Progenitor cell of endocrine pancreas (in vitro differentiated cells): ENCODE measurements around the gene DNAJC16. TPM values are rescaled to one million over a fixed set of nuclear protein-coding genes. Genes with fewer than 3 reads are reported as not detected.
A peak's percentile ranks its signal among the peaks of the same experiment; 100 is the strongest.
"Not testable (repeated sequence)": the region's sequence is repeated elsewhere in the genome, so short reads cannot be mapped to it uniquely, and the experiment has no call there.

Experiments used
- DNase-seq: peaks from one replicate; pipeline ENCODE4 v3.0.0; 2021; ENCODE audit warnings: low spot score; ENCODE audit not compliant: unreplicated experiment
- H3K27ac Mint-ChIP-seq: 2 replicates; pipeline ENCODE4 v1.8.0; 2021; ENCODE audit warnings: mild to moderate bottlenecking, moderate library complexity, mixed read lengths
- H3K27me3 Mint-ChIP-seq: 2 replicates; pipeline ENCODE4 v1.8.0; 2021; ENCODE audit warnings: mixed read lengths
- H3K36me3 Mint-ChIP-seq: 2 replicates; pipeline ENCODE4 v1.8.0; 2022; ENCODE audit warnings: mixed read lengths; ENCODE audit not compliant: insufficient read depth
- H3K4me1 Mint-ChIP-seq: 2 replicates; pipeline ENCODE4 v1.8.0; 2021; ENCODE audit warnings: low read depth, mixed read lengths
- H3K4me3 Mint-ChIP-seq: 2 replicates; pipeline ENCODE4 v1.8.0; 2021; ENCODE audit warnings: low read depth, mild to moderate bottlenecking, moderate library complexity, mixed read lengths
- H3K9me3 Mint-ChIP-seq: 2 replicates; pipeline ENCODE4 v1.8.0; 2021; ENCODE audit warnings: low read depth, mixed read lengths
- total RNA-seq: library from RNA; stranded (reverse); gene quantifications from 2 replicates; pipeline ENCODE4 v1.2.1, GENCODE V29; 2021
- TF ChIP-seq, protein P1 (sequence below): fragments of 200-600 bp; sonication (generic); IDR thresholded peaks from one replicate; pipeline ENCODE4 v1.5.0; 2021; ENCODE audit warnings: antibody characterized with exemption, mild to moderate bottlenecking; ENCODE audit not compliant: unreplicated experiment

The DNAJC16 gene
- total RNA-seq, 1 donor from 2014 or later, result 37.7 TPM

GRCh38 chr1:15598436-15598835, 71.8 kb downstream of the DNAJC16 start:
- H3K9me3 Mint-ChIP-seq, result no peaks in the 10 kb centered on the region
- TF ChIP-seq, protein P1, sequence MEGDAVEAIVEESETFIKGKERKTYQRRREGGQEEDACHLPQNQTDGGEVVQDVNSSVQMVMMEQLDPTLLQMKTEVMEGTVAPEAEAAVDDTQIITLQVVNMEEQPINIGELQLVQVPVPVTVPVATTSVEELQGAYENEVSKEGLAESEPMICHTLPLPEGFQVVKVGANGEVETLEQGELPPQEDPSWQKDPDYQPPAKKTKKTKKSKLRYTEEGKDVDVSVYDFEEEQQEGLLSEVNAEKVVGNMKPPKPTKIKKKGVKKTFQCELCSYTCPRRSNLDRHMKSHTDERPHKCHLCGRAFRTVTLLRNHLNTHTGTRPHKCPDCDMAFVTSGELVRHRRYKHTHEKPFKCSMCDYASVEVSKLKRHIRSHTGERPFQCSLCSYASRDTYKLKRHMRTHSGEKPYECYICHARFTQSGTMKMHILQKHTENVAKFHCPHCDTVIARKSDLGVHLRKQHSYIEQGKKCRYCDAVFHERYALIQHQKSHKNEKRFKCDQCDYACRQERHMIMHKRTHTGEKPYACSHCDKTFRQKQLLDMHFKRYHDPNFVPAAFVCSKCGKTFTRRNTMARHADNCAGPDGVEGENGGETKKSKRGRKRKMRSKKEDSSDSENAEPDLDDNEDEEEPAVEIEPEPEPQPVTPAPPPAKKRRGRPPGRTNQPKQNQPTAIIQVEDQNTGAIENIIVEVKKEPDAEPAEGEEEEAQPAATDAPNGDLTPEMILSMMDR, result no peak
- no peaks in the 10 kb centered on the region for H3K36me3 Mint-ChIP-seq
- peaks cover 11% of the 10 kb centered on the region for H3K27me3 Mint-ChIP-seq
- no peak for DNase-seq
- no peak overlapping the region for H3K4me3 Mint-ChIP-seq
- H3K27ac Mint-ChIP-seq, result no peak overlapping the region
- H3K4me1 Mint-ChIP-seq, result peaks cover 7% of the 10 kb centered on the region

DNA sequence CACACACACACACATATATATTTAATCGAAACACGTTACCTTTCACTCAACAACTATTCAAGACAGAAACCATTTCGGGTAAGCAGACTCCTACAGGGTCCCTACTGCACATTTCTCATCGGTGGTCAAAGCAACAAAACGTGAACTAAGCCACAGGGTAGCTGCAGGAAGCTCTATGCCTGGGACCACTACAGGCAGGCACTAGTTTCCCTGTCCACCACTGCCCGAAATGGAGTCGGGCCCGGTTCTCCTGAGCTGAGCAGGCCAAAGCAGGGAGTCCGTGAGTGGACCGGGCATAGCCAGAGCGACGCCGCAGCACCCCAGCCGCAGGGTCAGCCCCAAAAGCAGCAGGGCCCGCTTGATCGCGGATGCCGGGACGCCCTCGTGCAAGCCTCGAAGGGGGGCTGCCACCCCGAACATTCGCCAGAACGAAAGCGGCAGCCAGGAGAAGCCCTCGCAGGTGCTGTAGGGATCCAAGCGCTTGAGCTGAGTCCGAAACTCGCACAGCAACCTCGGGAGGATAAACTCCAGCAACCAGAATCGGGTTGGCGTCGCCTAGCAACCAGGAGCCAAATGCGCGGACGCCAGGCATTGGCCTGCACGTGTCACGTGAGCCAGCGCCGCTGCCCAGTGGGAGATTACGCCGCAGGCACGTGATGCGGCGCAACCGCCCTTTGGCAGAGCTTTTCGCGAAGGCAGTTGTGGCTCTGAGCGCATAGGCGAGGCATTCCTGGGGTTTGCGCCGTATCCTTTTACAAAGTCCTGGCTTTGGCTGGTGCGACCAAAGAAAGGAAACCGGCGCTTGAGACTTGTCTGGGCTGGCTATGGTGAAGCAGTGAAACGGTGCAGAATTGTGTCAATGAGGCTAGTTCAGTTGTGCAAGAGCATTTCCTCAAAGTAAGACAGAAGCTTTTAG, 76.7 kb downstream of the DNAJC16 start:
- H3K27me3 Mint-ChIP-seq, result no peaks in the 10 kb centered on the region
- H3K36me3 Mint-ChIP-seq, result no peaks in the 10 kb centered on the region

GRCh38 chr1:15603966-15604282, 77.3 kb downstream of the DNAJC16 start:
- H3K36me3 Mint-ChIP-seq, DNase-seq, H3K27me3 Mint-ChIP-seq, H3K9me3 Mint-ChIP-seq: not testable (repeated sequence)
- peak overlapping the region; percentile 73 for H3K27ac Mint-ChIP-seq
- peaks cover 19% of the 10 kb centered on the region for H3K4me1 Mint-ChIP-seq
- H3K4me3 Mint-ChIP-seq, result peak overlapping the region; percentile 83

More for the DNA sequence above, 76.7 kb downstream of the DNAJC16 start:
- Mint-ChIP-seq H3K9me3 (peaks cover 4% of the 10 kb centered on the region), H3K4me1 (peaks cover 19% of the 10 kb centered on the region), H3K4me3 (peak overlapping the region; percentile 83), H3K27ac (peak overlapping the region; percentile 73)
- peak; percentile 81 for DNase-seq
- TF ChIP-seq, protein P1, result no peak

DNA sequence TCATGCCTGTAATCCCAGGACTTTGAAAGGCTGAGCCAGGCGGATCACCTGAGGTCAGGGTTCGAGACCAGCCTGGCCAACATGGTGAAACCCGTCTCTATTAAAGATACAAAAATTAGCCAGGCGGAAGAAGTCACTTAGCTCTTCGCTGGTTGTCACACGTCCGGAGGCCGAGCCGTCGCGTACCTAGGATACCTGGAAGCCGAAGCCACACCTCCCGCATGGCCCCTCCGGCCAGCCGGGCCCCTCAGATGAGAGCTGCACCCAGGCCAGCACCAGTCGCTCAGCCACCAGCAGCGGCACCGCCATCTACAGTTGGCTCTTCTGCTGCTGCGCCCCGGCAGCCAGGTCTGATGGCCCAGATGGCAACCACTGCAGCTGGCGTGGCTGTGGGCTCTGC, 77.8 kb downstream of the DNAJC16 start:
- not testable (repeated sequence) for H3K9me3 Mint-ChIP-seq, H3K27ac Mint-ChIP-seq
- peaks cover 19% of the 10 kb centered on the region for H3K4me1 Mint-ChIP-seq

GRCh38 chr1:15605398-15606383, 79.0 kb downstream of the DNAJC16 start:
- Mint-ChIP-seq H3K4me1 (peaks cover 19% of the 10 kb centered on the region), H3K4me3 (no peak overlapping the region), H3K27ac (no peak overlapping the region), H3K36me3 (no peaks in the 10 kb centered on the region), H3K27me3 (no peaks in the 10 kb centered on the region), H3K9me3 (peaks cover 4% of the 10 kb centered on the region)
- TF ChIP-seq, protein P1, result no peak
- no peak for DNase-seq

More for the DNA sequence above, 77.8 kb downstream of the DNAJC16 start:
- H3K4me3 Mint-ChIP-seq, result peak overlapping the region; percentile 83
- not testable (repeated sequence) for H3K36me3 Mint-ChIP-seq, DNase-seq, H3K27me3 Mint-ChIP-seq

DNA sequence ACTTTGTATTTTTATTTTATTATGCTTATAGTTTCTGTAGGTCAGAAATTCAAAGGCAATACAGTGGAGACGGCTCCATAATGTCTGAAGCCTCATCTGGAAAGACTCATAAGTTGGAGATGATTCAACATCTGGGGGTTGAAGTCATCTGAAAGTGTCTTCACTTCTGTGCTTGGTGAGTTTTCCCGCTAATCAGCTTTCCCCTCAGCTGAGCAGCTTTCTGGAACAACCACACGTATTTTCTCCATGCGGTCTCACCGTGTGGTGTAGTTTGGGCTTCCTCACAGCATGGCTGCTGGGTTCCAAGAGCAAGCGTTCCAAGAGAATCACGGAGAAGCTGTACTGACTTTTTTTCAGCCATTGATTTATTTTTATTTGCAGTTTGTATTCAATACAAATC, 83.0 kb downstream of the DNAJC16 start:
- H3K4me3 Mint-ChIP-seq, result no peak overlapping the region
- H3K27me3 Mint-ChIP-seq, result no peaks in the 10 kb centered on the region
- H3K36me3 Mint-ChIP-seq, result no peaks in the 10 kb centered on the region
- H3K27ac Mint-ChIP-seq, result no peak overlapping the region
- peaks cover 13% of the 10 kb centered on the region for H3K4me1 Mint-ChIP-seq
- no peaks in the 10 kb centered on the region for H3K9me3 Mint-ChIP-seq
- DNase-seq, result no peak
- TF ChIP-seq, protein P1, result no peak
